Stimulated activated CD8-positive, alpha-beta memory T cell treated with anti-CD3 and anti-CD28 coated beads, Interleukin-15, amount 100 ng/mL, for 1 hour (primary cell): Measurements from ENCODE around the gene LCMT2.

Experiments used
- DNase-seq: peaks from one replicate; pipeline ENCODE4 v3.0.0-alpha.2; 2020; ENCODE audit warnings: low read depth

Gene LCMT2

GRCh38 chr15:43329960-43330779, at the start of gene LCMT2:
Gene LCMT2, minus strand, starts transcription at chr15:43330573. Its CDS starts 84 bp downstream, at chr15:43330489.
- peak; percentile 83 for DNase-seq

GRCh38 chr15:43378601-43379000, 48.2 kb upstream of the LCMT2 start:
- DNase-seq, result no peak

GRCh38 chr15:43376017-43376705, 45.8 kb upstream of the LCMT2 start:
- DNase-seq, result peak; percentile 4

- peak; percentile 46 for DNase-seq
Observed at GRCh38 chr15:43370975-43371974, 40.9 kb upstream of the LCMT2 start, which contains the start of the genes TUBGCP4 and ZSCAN29. Gene TUBGCP4, plus strand, starts transcription at chr15:43371101. Its CDS starts 254 bp downstream, at chr15:43371355. Gene ZSCAN29, minus strand, starts transcription at chr15:43371043. Its CDS starts 1,130 bp downstream, at chr15:43369913.

GRCh38 chr15:43370310-43370974, 40.1 kb upstream of the LCMT2 start:
- no peak for DNase-seq

- no peak for DNase-seq
Observed at GRCh38 chr15:43361313-43361903, 31.0 kb upstream of the LCMT2 start.

- DNase-seq, result no peak
Observed at GRCh38 chr15:43360821-43361220, 30.4 kb upstream of the LCMT2 start.

GRCh38 chr15:43352693-43353382, 22.5 kb upstream of the LCMT2 start:
- no peak for DNase-seq

GRCh38 chr15:43347114-43347513, 16.7 kb upstream of the LCMT2 start:
- no peak for DNase-seq

- DNase-seq, result no peak
Observed at GRCh38 chr15:43346305-43346704, 15.9 kb upstream of the LCMT2 start.

GRCh38 chr15:43330780-43331087, 361 bp upstream of the LCMT2 start:
- DNase-seq, result no peak

- no peak for DNase-seq
Observed at GRCh38 chr15:43329217-43329959, 985 bp downstream of the LCMT2 start.

- no peak for DNase-seq
Observed at GRCh38 chr15:43325039-43325684, 5.2 kb downstream of the LCMT2 start.

- DNase-seq, result no peak
Observed at GRCh38 chr15:43318990-43319771, 11.2 kb downstream of the LCMT2 start.

GRCh38 chr15:43317566-43318184, 12.7 kb downstream of the LCMT2 start:
- DNase-seq, result no peak

- no peak for DNase-seq
Observed at GRCh38 chr15:43316971-43317346, 13.4 kb downstream of the LCMT2 start.

- DNase-seq, result no peak
Observed at GRCh38 chr15:43316016-43316970, 14.1 kb downstream of the LCMT2 start.
